Hepatocyte (in vitro differentiated cells): ENCODE measurements around the gene HOXB7.

Experiments used
- CTCF ChIP-seq: fragments of 200-600 bp; sonication (generic); IDR thresholded peaks from 2 replicates; pipeline ENCODE4 v1.5.1; 2016; ENCODE audit warnings: antibody characterized with exemption, mild to moderate bottlenecking; ENCODE audit not compliant: poor library complexity
- EZH2 ChIP-seq: fragments of 200-600 bp; sonication (generic); IDR thresholded peaks from 2 replicates; pipeline ENCODE4 v1.6.1; 2016; ENCODE audit warnings: antibody characterized with exemption, mild to moderate bottlenecking, borderline replicate concordance

DNA sequence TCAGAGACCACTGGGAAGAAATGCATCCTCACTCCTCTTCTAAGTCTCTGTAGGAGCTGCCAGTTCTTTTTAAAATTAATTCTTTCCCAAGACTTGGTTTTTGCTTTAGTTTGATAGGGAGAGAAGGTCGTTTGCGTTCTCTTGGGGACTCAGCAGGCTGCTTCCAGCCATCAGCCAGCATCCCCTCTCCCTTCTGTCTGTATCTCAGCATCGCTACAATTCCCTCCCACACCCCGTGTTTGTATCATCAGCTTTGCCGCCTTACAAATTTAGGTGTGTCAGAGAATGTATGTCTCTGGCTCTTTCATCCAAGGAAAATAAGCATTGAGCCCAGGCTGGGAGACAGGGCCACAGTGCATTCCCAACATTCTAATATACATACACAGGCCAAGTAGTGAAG lies 11.5 kb downstream of the HOXB7 start:
- TF ChIP-seq CTCF (no peak), EZH2 (no peak)
